Measurements from ENCODE around the gene SRGAP3.

SRGAP3 gene

DNA sequence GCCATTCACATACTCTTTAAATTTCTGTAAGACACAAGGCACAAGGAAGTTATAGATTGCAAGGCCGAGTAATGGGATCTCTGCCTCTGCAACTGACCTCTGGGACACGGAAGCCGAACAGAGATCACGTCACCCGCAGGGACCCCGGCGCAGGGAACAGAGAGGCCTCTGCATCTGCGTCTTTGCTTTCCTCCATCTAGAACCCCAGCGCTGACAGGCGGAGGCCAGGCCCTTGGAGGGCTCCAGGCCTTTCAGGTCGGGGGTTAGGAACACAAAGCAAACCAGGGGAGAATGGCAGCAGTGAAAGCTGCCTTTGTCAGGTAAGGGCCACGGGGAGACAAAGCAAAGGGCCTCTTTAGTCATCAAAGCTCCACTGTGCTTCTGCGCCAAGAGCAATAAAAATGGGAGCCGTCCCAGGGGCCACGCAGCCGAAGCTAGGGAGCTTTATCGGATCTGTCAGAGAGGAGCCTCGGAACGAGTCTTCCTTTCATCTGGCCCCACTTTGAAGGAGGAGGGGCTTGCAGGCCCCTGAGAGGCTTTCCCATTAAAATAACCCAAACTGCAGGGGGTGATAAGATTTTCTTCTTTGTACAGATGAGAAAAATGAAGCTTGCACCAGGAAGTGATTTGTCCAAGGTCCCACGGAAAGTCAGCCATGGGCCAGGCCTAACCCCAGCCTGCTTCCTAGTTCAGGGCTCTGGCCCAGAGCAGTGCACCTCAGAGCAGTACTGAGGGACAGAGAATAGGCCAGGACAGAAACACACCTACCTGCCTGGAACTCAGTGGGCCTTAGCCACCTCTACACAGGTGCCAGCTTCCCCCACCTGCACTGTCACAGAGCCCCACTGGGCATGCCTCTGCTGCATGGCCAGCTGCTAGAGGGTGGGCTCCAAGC lies 201.7 kb downstream of the SRGAP3 start:
- no peak for DNase-seq (ENCODE audit: low spot score)

DNA sequence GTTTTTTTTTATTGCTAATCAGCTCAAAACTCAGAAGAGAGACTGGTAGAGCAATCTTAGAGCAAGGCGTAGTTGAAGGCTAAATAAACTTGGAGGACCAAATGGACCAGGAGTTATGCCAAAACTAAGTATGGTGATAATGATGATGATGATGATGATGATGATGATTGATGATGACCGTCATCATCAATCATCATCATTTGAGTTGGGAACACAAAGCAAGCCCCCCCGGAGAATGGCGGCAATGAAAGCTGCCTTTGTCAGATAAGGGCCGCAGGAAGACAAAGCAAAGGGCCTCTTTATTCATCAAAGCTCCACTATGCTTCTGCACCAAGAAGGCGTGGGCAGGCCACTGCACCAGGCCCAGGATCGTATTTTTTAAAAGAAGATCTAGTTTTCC lies 204.1 kb downstream of the SRGAP3 start:
- peak; percentile 80 for DNase-seq (ENCODE audit: low spot score)

DNA sequence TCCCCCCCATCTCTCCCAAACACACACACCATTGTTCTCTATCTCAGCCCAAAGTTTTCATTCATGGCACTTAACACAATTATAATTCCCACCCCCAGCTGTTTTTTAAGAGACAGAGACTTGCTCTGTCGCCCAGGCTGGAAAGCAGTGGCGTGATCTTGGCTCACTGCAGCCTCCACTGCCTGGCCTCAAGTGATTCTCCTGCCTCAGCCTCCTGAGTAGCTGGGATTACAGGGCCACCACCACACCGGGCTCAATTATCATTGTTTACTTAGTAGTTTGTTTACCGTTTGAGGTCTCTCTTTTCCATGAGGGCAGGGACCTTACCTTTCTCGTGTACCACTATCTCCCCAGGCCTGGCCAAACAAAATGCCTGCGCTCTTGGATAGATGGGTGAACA lies 206.4 kb downstream of the SRGAP3 start:
- DNase-seq (ENCODE audit: low spot score), result peak; percentile 43

DNA sequence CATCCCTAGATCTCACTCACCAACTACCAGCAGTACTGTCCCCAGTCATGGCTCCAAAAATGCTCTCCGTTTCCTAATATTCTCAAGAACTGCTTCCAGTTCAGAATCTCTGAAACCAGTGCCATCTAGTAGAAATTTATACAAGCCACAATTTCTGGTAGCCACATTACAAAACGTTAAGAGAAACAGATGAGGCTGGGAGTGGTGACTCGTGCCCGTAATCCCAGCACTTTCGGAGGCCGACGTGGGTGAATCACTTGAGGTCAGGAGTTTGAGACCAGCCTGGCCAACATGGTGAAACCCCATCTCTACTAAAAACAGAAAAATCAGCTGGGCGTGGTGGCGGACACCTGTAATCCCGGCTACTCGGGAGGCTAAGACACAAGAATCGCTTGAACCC lies 207.8 kb downstream of the SRGAP3 start:
- DNase-seq (ENCODE audit: low spot score), result no peak

GRCh38 chr3:9040996-9041395 lies 208.4 kb downstream of the SRGAP3 start:
- DNase-seq (ENCODE audit: low spot score), result no peak

DNA sequence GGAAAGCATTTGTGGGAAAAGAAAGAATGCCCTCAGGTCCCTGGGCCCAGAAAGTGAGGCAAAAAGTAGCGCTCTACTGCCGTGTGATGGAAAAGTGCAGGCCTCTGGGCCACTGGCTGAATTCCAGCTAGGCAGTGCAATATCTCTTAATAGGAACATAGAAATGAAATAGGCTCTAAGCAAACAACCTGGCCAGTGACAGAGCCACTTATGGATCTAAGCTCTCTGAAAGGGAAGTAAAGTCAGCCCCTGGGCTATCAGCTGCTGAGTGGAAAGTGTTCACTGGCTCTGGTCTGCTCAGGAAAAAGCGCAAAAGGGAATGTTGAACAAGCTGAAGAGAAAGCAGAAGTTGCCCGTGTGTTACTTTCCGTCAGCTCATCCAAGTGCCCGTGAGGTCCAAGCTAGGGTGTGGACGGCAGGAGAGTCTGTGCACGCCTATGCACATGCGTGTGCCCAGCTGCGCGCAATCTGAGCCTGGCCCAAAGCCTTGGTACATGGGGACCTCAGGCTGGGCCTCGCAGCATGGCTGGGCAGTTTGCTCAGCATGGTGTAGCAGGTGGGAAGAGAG lies 212.2 kb downstream of the SRGAP3 start:
- peak; percentile 36 for DNase-seq (ENCODE audit: low spot score)

DNA sequence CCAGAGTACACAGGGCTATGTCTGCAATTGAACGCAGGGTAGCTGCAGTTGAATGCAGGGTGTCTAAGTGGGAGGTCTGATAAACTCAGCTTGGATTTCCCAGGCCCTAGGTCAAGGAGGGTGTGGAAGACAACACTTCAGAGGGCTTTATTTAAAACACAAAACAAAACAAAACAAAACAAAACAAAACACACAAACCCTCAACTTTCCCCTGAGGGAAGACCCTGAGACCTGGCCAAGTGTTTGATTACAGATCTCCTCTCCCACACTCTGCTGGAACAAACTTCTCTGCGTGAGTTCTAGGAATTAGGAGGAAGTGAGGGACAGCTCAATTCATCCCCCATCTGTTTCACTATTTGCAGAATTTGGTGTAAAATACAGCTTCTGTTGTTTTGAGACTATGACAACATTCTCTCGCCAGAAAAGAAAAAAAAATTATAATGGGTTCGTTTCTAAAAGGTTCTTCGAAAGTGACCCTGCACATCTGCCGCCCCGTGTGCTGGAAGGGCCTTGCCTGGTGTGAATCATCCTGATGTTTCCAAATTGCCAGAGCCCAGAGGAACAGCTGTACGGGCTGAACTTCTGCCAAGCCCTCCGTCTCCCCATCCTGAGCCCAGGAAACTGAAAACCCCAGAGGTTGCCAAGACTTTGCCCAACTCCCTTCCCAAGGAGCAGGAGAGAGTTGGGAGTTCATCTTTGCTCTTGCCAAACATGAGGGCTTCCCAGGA lies 212.9 kb downstream of the SRGAP3 start:
- no peak for DNase-seq (ENCODE audit: low spot score)

DNA sequence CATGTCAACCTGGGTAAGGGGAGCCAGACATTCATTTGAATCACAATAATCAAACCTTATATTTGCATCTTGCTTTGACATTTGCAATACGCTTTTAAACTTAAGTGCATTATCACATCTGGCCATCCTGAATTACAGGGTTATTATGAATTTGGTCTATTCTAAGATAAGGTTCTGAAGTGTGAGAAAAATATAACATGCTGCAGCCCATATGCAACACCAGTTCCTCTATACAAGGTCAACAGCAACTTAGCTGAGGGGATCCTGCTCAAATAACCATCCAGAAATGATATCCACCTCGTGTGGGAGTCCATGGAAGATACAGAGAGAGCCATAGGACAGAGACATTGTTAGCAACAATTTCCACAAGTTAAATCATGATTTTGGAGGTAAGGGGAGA lies 213.5 kb downstream of the SRGAP3 start:
- no peak for DNase-seq (ENCODE audit: low spot score)

DNA sequence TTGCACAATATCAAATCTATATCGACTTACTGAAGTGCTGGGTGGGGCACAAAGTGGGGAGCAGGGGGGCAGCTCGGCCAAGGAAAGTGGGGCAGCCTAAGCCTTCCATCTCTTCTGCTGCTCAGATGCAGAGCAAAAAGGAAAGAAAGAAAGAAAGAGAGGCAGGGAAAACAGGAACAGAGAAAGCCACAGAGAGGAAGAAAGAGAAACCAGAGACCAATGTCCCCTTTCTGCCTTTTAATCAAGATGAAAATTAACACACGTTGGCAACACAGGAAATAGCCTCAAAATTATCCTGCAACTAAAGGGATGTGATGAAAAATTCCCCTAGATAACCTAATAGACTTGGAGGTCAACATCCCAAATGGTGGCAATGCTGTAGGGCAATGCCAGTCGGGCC lies 214.0 kb downstream of the SRGAP3 start:
- no peak for DNase-seq (ENCODE audit: low spot score)

- no peak for DNase-seq (ENCODE audit: low spot score)
These were observed 215.6 kb downstream of the SRGAP3 start for GRCh38 chr3:9033867-9034266.

DNA sequence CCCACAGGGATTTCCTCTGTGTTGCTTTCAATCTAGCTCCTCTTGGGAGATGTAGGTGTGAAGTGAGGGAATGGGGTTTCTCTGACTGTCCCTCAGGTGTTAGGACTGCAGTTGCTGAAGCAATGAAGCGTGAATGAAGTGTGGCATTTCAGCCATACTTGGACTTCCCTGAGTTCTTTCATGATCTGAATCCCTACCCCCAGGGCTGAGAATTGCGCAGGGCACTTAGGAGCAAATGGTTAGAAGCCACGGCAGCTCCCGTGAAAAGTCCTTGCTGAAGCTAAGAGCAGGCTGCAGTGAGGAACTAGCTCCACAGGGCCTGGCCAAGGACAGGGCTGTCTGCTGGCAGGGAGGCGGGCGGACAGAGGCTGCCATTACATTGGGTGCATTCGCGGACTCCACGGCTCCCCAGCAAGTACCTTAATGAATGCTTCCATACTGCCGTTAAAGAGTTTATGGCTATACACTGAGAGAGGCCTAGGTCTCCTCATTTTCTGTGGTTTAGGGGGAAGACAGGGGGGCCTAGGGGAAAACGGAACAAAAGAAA lies 217.1 kb downstream of the SRGAP3 start:
- no peak for DNase-seq (ENCODE audit: low spot score)

- no peak for DNase-seq (ENCODE audit: low spot score)
These were observed 219.4 kb downstream of the SRGAP3 start for GRCh38 chr3:9030034-9030433.

- peak; percentile 93 for DNase-seq (ENCODE audit: low spot score)
These were observed 221.3 kb downstream of the SRGAP3 start for GRCh38 chr3:9028134-9028533.

GRCh38 chr3:9026320-9027045 lies 223.0 kb downstream of the SRGAP3 start:
- peak; percentile 34 for DNase-seq (ENCODE audit: low spot score)

DNA sequence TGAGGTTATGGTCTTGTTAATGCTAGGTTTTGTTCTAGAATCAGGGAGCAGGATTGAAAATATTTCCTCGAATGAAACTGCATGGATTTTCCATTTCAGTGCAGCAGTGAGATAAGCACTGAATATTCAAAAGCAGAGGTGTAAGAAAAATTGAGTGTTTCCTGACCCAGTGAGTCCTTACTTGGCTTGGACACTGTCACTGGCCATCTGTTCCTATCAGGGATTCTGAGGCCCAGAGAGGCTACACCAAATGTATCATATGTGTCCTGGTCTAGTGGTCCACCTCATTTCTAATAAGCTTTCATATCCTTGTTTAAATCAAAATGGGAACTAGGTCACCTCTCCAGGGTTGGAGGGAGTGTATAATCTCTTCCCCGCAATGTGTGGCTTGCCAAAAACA lies 225.1 kb downstream of the SRGAP3 start:
- DNase-seq (ENCODE audit: low spot score), result no peak

- no peak for DNase-seq (ENCODE audit: low spot score)
These were observed 226.2 kb downstream of the SRGAP3 start for GRCh38 chr3:9023226-9023590.

- no peak for DNase-seq (ENCODE audit: low spot score)
These were observed 226.9 kb downstream of the SRGAP3 start for GRCh38 chr3:9022305-9023225.

DNA sequence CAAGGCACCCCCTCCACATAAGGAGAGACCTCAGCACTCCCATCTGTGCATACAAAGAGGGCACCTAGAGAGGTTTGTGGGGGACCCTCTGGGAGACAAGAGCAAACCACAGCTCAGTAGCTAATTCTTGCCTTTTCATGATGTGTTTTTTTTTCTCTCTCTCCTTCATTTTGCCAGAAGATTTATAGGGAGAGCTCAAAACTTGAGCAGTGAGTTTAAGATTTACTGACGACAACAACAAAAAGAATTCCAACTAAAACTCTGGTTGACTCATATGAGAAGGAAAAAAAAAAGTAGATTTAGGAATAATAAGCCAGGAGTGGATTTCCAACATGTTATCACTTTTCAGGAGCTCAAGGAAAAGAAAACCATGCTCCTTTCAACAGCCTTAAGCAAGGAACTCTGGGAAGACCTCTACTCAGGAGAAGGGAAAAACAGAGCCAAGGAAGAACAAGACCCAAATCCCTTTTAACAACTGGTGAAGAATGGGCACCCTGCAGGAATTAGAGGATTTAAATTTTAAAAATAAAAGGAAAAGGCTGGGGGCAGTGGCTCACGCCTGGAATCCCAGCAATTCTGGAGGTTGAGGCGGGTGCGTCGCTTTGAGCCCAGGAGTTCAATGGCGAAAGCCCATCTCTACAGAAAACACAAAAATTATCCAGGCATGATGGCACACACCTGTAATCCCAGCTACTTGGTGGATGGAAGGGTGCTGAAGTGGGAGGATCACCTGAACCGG lies 228.0 kb downstream of the SRGAP3 start:
- DNase-seq (ENCODE audit: low spot score), result no peak

GRCh38 chr3:9020426-9020825 lies 229.0 kb downstream of the SRGAP3 start:
- no peak for DNase-seq (ENCODE audit: low spot score)

DNA sequence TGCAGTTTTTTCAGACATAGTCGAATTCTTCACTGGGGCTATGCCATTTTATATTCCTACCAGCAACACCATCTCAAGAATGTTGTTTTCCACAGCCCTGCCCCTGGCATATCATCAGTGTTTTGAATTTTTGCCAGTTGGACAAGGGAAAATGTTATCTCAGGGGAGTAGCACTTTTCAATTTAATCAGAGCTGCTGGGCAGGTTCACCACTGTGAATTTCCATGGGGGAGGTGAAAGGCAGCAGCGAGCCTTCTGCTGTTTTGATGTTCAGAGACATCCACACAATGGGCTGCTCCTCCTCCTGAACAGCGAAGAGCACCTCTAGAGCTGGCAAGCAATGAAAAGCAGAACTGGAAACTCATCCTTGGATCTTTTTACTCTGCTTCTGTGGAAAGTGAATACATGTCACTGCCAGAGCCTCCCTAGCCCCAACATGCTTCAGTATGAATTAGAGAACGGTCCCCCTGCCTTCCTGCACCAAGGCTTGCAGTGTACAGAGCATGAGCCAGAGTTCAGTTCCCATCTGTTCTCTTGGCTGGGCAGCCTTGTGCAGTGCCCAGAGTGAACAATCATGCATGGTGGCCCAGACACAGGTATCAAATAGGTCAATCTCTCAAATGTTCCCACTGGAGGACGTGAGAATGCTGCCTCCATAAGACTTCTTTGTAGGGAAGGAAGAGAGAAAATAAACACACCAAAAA lies 230.0 kb downstream of the SRGAP3 start:
- no peak for DNase-seq (ENCODE audit: low spot score)

Data from pons (tissue), 1 donor.